Stimulated activated CD4-positive, alpha-beta T cell treated with anti-CD3 and anti-CD28 coated beads, Interleukin-12 subunit alpha, Interleukin-12 subunit beta, amount 100 ng/mL, for 4 hours (primary cell): ENCODE measurements around the gene CNOT4.
"Not testable (repeated sequence)": the region's sequence is repeated elsewhere in the genome, so short reads cannot be mapped to it uniquely, and the experiment has no call there.

Experiments
- DNase-seq: peaks from one replicate; pipeline ENCODE4 v3.0.0-alpha.2; 2020

CNOT4 gene

GRCh38 chr7:135512135-135512887, 2.4 kb upstream of the CNOT4 start:
- no peak for DNase-seq

- DNase-seq, result no peak
These were observed 786 bp upstream of the CNOT4 start for GRCh38 chr7:135510592-135511183.

GRCh38 chr7:135509589-135509838, 388 bp downstream of the CNOT4 start:
- DNase-seq, result peak; percentile 2

GRCh38 chr7:135508883-135509588, 866 bp downstream of the CNOT4 start:
- peak; percentile 3 for DNase-seq

- no peak for DNase-seq
These were observed 8.5 kb downstream of the CNOT4 start for GRCh38 chr7:135501402-135501801.

GRCh38 chr7:135499818-135500217, 10.1 kb downstream of the CNOT4 start:
- no peak for DNase-seq

GRCh38 chr7:135497161-135497560, 12.7 kb downstream of the CNOT4 start:
- DNase-seq, result not testable (repeated sequence)

GRCh38 chr7:135493362-135493761, 16.5 kb downstream of the CNOT4 start:
- no peak for DNase-seq

GRCh38 chr7:135492151-135492550, 17.8 kb downstream of the CNOT4 start:
- no peak for DNase-seq

GRCh38 chr7:135490783-135491182, 19.1 kb downstream of the CNOT4 start:
- DNase-seq, result no peak

GRCh38 chr7:135489791-135490190, 20.1 kb downstream of the CNOT4 start:
- DNase-seq, result no peak

- no peak for DNase-seq
These were observed 23.5 kb downstream of the CNOT4 start for GRCh38 chr7:135486261-135486920.

GRCh38 chr7:135481598-135481979, 28.3 kb downstream of the CNOT4 start:
- no peak for DNase-seq

- DNase-seq, result no peak
These were observed 28.8 kb downstream of the CNOT4 start for GRCh38 chr7:135480966-135481597.

GRCh38 chr7:135475521-135475920, 34.4 kb downstream of the CNOT4 start:
- DNase-seq, result no peak

GRCh38 chr7:135469705-135470104, 40.2 kb downstream of the CNOT4 start:
- DNase-seq, result not testable (repeated sequence)

GRCh38 chr7:135467207-135467711, 42.6 kb downstream of the CNOT4 start:
- DNase-seq, result no peak

- DNase-seq, result no peak
These were observed 43.3 kb downstream of the CNOT4 start for GRCh38 chr7:135466442-135467206.

- DNase-seq, result no peak
These were observed 46.0 kb downstream of the CNOT4 start for GRCh38 chr7:135463908-135464307.

GRCh38 chr7:135459951-135460567, 49.8 kb downstream of the CNOT4 start:
- DNase-seq, result no peak

- no peak for DNase-seq
These were observed 50.8 kb downstream of the CNOT4 start for GRCh38 chr7:135459076-135459475.

- DNase-seq, result no peak
These were observed 55.8 kb downstream of the CNOT4 start for GRCh38 chr7:135454060-135454459.
